Activated T-cell treated with anti-CD3 and anti-CD28 coated beads, Interleukin-2, amount 50 U/mL, for 24 hours (primary cell): Measurements from ENCODE around the gene RAP1GAP.

Source experiments
- DNase-seq: peaks from one replicate; pipeline ENCODE4 v3.0.0-alpha.2; 2020
- H3K27ac Mint-ChIP-seq: 2 replicates; pipeline ENCODE4 v1.8.0; 2020; ENCODE audit warnings: mild to moderate bottlenecking, mixed read lengths
- H3K27me3 Mint-ChIP-seq: 2 replicates; pipeline ENCODE4 v1.8.0; 2020; ENCODE audit warnings: mixed read lengths
- H3K36me3 Mint-ChIP-seq: 2 replicates; pipeline ENCODE4 v1.8.0; 2020; ENCODE audit warnings: low read depth, mixed read lengths
- H3K4me1 Mint-ChIP-seq: 2 replicates; pipeline ENCODE4 v1.8.0; 2020; ENCODE audit warnings: low read depth, mixed read lengths
- H3K4me3 Mint-ChIP-seq: 2 replicates; pipeline ENCODE4 v1.8.0; 2020; ENCODE audit warnings: mild to moderate bottlenecking, moderate library complexity, mixed read lengths
- H3K9me3 Mint-ChIP-seq: 2 replicates; pipeline ENCODE4 v1.8.0; 2020; ENCODE audit warnings: mixed read lengths

Gene RAP1GAP

DNA sequence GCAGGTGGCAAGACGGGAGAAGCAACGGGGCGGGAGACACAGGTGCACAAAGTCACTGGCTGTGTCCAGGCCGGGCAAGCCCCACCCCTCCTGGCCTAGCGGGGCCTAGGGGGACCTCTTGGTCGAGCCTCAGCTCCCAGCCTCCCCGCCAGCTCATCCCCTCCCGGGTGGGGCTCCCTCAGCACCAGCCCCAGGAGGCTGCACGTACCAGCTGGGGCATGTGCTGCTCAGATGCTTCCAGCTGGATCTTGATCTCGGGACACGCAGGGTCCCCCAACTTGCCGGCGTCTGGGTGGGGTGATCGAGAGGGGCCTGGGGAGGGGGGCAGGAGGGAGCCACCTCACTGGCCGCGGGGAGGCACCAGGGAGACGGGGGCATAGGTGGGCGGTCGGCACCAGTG, 71.4 kb downstream of the RAP1GAP start:
- H3K36me3 Mint-ChIP-seq = no peaks in the 10 kb centered on the region
- no peaks in the 10 kb centered on the region for H3K4me1 Mint-ChIP-seq

DNA sequence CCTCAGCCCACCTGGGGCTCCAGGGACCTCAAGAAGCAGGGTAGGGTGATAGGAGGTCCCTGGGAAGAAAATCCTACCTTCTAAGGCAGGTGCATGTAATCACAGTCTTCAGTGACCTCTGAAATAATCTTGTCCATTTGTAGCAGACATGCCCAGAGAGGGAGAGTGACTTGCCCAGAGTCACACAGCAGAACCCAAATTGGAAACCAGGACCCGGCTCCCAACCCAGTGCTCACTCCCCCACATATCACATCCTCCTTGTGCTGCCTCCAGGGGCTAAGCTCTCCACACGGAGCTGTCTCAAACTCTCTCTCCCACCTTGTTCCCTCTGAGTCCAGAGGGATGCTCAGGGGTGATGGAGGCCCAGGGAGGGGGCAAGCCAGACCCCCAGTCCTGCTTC, 72.5 kb downstream of the RAP1GAP start:
- Mint-ChIP-seq H3K36me3 (no peaks in the 10 kb centered on the region), H3K27ac (no peak overlapping the region), H3K4me1 (no peaks in the 10 kb centered on the region), H3K27me3 (peaks cover 13% of the 10 kb centered on the region), H3K9me3 (no peaks in the 10 kb centered on the region), H3K4me3 (no peak overlapping the region)
- no peak for DNase-seq

More for the DNA sequence above, 71.4 kb downstream of the RAP1GAP start:
- H3K27me3 Mint-ChIP-seq = peaks cover 8% of the 10 kb centered on the region
- H3K27ac Mint-ChIP-seq = no peak overlapping the region
- H3K4me3 Mint-ChIP-seq = no peak overlapping the region
- no peak for DNase-seq
- H3K9me3 Mint-ChIP-seq = no peaks in the 10 kb centered on the region

DNA sequence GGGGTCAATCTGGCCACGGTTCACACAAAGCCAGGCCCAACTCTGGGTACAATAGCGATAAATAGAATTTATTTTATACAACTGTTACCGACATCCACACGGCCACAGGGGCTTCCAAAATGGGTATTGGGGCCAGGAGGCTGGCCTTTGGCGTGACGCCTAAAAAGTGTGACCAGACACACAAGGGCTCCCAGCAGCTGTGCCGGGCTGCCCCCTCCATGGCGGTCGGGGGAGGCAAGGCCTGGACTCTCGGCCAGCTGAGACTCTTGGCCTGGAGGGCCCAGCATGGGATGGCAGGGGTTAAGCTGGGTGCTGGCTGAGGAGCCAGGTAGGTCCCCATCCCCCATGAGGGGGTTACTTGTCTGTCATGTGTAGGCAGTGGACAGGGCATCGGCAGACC, 73.0 kb downstream of the RAP1GAP start:
- DNase-seq = no peak
- no peak overlapping the region for H3K4me3 Mint-ChIP-seq
- no peaks in the 10 kb centered on the region for H3K36me3 Mint-ChIP-seq
- no peak overlapping the region for H3K27ac Mint-ChIP-seq
- H3K4me1 Mint-ChIP-seq = no peaks in the 10 kb centered on the region
- H3K9me3 Mint-ChIP-seq = no peaks in the 10 kb centered on the region
- H3K27me3 Mint-ChIP-seq = peaks cover 13% of the 10 kb centered on the region

- peaks cover 4% of the 10 kb centered on the region for H3K4me1 Mint-ChIP-seq
- peaks cover 17% of the 10 kb centered on the region for H3K27me3 Mint-ChIP-seq
- no peak overlapping the region for H3K4me3 Mint-ChIP-seq
- peak; percentile 70 for DNase-seq
- no peaks in the 10 kb centered on the region for H3K9me3 Mint-ChIP-seq
- H3K36me3 Mint-ChIP-seq = no peaks in the 10 kb centered on the region
- H3K27ac Mint-ChIP-seq = no peak overlapping the region
Observed at GRCh38 chr1:21594935-21595897, 73.9 kb downstream of the RAP1GAP start.

GRCh38 chr1:21594501-21594900, 74.7 kb downstream of the RAP1GAP start:
- H3K9me3 Mint-ChIP-seq = no peaks in the 10 kb centered on the region
- H3K27ac Mint-ChIP-seq = no peak overlapping the region
- DNase-seq = no peak
- H3K4me3 Mint-ChIP-seq = no peak overlapping the region
- no peaks in the 10 kb centered on the region for H3K36me3 Mint-ChIP-seq
- peaks cover 4% of the 10 kb centered on the region for H3K4me1 Mint-ChIP-seq
- H3K27me3 Mint-ChIP-seq = peaks cover 17% of the 10 kb centered on the region

DNA sequence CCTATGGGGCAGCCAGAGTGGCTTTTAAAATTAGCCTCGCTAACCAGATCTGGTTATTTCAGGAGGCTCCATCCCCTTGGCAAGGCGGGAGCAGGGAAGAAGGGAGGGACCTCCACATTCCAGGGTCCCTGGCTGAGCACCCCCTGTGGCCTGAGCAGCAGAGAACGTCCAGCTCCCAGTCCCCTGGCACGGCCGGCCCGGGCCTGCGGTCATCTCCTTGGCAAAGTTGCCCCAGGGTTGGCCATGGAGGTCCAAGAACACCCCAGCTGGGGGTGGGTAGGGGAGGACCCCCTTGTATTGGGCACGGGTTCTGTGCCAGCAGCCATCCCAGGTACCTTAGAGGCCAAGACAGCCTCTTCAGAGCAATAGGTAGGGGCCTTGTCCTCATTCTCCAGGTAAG, 75.9 kb downstream of the RAP1GAP start:
- no peak overlapping the region for H3K27ac Mint-ChIP-seq
- H3K27me3 Mint-ChIP-seq = peaks cover 23% of the 10 kb centered on the region
- H3K9me3 Mint-ChIP-seq = no peaks in the 10 kb centered on the region
- H3K36me3 Mint-ChIP-seq = no peaks in the 10 kb centered on the region
- H3K4me1 Mint-ChIP-seq = peaks cover 4% of the 10 kb centered on the region
- H3K4me3 Mint-ChIP-seq = no peak overlapping the region
- DNase-seq = no peak

DNA sequence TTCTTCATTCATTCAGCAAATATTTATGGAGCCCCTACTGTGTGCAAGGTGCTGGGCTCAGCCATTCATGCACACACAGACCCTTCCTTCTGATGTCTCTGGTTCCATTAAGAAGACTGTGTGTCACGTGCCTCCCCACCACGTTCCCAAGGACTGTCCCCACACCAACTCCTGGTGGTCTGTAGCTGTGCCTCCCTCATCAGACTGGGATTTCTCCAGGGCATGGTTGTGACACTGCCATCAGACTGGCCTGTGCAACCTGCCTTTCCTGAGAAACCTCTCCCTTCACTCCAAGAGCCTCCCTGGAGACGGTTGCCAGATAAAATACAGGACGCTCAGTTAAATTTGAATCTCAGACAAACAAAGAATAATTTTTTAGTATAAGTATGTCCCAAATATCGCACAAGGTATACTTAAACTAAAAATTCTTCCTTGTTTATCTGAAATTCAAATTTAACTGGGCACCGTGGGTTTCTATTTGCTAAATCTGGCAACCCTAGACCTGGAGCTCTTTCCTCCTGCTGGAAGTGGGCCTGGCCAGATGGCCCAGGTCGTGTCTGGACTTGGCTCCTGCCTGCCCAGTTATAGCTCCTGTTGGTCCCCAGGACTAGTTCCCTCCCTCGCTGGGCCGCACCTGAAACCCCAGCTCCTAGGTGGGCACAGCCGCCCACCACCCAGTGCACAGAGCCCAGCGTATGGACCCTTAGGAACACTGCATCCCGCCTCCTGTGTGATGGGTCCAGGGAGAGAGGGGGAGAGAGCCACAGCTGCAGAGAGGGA, 76.9 kb downstream of the RAP1GAP start:
- H3K27me3 Mint-ChIP-seq = peaks cover 28% of the 10 kb centered on the region
- H3K9me3 Mint-ChIP-seq = no peaks in the 10 kb centered on the region
- H3K4me1 Mint-ChIP-seq = peaks cover 4% of the 10 kb centered on the region
- no peaks in the 10 kb centered on the region for H3K36me3 Mint-ChIP-seq
- H3K4me3 Mint-ChIP-seq = no peak overlapping the region
- no peak overlapping the region for H3K27ac Mint-ChIP-seq
- DNase-seq = no peak

DNA sequence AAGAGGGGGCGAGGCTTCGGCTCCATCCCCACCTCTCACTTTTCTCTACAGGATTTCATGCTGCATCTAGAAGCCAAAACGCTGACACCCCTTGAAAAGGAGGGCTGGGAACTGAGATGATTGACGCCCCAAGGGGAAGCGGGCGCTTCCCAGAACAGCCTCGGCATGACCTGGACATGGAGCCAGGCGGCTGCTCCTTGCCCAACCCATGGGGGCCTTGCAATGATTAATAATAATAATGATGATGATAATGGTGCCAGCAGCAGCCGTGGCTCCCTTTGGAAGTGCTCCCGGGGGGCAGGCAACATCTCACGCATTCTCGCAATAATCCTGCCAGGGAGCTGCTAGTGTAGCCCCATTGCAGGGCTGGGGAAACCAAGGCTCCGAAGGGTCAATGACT, 78.2 kb downstream of the RAP1GAP start:
- Mint-ChIP-seq H3K4me1 (peaks cover 4% of the 10 kb centered on the region), H3K36me3 (no peaks in the 10 kb centered on the region), H3K4me3 (no peak overlapping the region), H3K9me3 (no peaks in the 10 kb centered on the region), H3K27me3 (peaks cover 33% of the 10 kb centered on the region), H3K27ac (no peak overlapping the region)
- DNase-seq = no peak

DNA sequence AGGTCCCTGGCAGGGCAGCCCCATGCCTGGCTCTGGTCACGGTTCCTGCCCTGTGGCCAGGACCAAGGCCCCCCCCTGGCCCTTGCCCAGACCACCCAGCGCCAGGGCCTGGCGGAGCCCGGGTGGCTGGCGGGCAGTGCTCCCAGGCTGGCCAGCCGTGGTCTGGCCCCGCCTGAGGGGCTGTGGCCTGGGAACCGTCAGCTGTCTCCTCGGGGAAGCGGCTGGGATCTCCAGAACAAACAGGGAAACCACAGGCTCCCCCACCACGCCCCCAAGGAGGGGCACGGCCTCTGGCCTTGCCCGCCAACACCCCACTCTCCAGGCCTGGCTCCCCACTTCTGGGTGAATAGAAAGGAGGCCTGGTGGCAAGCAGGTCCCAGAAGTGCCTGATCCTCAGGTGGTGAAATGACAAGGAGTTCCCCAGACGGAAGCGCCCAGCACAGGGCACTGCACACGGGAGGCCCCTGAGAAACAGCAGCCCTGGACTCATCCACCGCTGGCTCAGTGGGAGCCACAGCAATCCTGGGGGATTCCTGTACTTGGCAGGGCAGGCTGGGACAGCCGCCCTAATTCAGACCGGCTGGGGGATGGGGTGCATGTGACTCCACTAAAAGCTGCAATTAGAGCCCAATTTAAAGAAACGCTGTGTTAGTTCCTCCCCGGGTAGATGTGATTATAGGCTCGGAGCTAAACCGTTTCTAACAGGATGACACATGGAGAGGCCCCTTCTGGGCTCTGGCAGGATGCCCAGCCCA, 78.9 kb downstream of the RAP1GAP start:
- no peak for DNase-seq
- Mint-ChIP-seq H3K27ac (no peak overlapping the region), H3K27me3 (peaks cover 31% of the 10 kb centered on the region), H3K36me3 (no peaks in the 10 kb centered on the region), H3K9me3 (no peaks in the 10 kb centered on the region), H3K4me1 (peaks cover 4% of the 10 kb centered on the region), H3K4me3 (no peak overlapping the region)

GRCh38 chr1:21589618-21590017, 79.5 kb downstream of the RAP1GAP start:
- H3K27ac Mint-ChIP-seq = no peak overlapping the region
- H3K9me3 Mint-ChIP-seq = no peaks in the 10 kb centered on the region
- H3K36me3 Mint-ChIP-seq = no peaks in the 10 kb centered on the region
- H3K27me3 Mint-ChIP-seq = peaks cover 36% of the 10 kb centered on the region
- H3K4me3 Mint-ChIP-seq = no peak overlapping the region
- H3K4me1 Mint-ChIP-seq = peaks cover 4% of the 10 kb centered on the region
- no peak for DNase-seq

DNA sequence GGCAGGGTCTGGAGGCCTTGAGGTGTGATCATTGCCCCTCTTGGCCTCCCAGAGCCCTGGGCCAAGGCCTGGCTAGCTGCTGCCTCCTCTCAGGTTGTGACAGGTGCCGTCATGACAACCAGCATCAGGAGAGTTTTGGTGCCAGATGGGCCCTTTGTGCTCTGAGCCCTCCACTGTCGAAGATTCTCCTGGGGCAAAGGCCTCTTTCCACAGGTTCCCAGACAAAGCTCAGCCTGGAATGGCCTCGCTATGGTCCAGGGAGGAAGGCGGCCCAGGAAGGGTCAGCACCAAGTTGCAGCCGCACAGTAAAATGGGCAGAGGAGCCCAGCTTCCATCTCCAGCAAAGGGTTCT, 81.6 kb downstream of the RAP1GAP start:
- no peak for DNase-seq
- Mint-ChIP-seq H3K36me3 (no peaks in the 10 kb centered on the region), H3K27me3 (peaks cover 32% of the 10 kb centered on the region), H3K27ac (no peak overlapping the region), H3K4me1 (peaks cover 4% of the 10 kb centered on the region), H3K4me3 (no peak overlapping the region), H3K9me3 (no peaks in the 10 kb centered on the region)

DNA sequence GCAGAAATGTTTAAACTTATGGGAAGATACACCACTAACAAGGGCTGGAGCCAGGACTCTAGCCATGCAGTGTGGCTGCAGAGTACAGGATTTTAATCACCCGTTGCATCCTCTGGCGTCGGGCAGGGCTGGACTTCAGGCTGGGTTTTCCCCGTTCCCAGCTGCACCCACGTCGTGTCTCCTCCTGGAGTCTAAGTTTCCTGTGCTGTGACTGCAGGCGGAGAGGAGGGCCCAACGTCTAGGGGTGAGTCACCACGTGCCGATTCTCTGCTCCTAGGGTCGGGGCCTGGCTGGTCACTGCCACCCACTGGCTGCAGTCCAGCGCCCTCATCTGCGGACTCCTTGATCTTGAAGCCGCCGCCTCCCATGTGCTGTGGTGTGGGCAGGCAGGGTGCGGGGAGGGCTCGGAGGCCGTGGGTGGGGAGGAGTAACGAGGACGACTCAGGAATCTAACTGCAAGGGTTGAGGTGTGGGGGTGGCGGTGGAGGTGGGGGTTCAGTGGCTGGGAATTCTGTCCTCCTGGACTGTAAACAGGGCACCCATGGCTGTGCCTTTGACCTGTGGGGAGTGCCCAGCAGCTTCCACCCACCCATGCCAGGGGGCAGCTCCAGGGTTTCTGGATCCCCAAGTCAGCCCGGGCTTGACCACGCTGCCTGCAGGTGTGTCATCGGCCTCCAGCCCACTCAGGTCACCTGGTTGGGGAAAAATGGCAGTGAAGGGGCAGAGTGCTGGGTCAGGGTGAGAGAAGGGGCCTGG, 82.1 kb downstream of the RAP1GAP start:
- DNase-seq = no peak
- Mint-ChIP-seq H3K4me1 (peaks cover 4% of the 10 kb centered on the region), H3K9me3 (no peaks in the 10 kb centered on the region), H3K27ac (no peak overlapping the region), H3K27me3 (peaks cover 34% of the 10 kb centered on the region), H3K36me3 (no peaks in the 10 kb centered on the region), H3K4me3 (no peak overlapping the region)

DNA sequence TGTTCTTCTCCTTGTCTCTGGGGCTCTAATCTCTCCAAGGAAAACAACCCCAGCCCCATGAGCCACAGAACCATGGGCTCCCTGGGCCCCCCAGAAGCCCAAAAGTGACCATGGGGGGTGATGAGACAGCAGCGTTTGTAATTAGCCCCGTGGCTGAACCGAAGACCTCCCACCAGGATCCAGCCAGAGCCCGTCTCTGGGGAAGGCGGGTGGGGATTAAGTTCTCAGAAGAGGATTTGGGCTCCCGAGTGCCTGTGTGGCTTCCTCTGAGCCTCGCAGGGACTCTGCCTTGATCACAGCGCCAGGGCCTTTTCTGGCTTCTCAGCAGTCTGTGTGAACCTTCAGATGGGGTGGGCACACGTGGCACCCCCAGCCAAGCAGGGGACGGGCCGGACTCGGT, 82.9 kb downstream of the RAP1GAP start:
- no peak overlapping the region for H3K4me3 Mint-ChIP-seq
- no peak for DNase-seq
- peaks cover 4% of the 10 kb centered on the region for H3K4me1 Mint-ChIP-seq
- no peaks in the 10 kb centered on the region for H3K36me3 Mint-ChIP-seq
- no peak overlapping the region for H3K27ac Mint-ChIP-seq
- H3K9me3 Mint-ChIP-seq = no peaks in the 10 kb centered on the region
- peaks cover 31% of the 10 kb centered on the region for H3K27me3 Mint-ChIP-seq

GRCh38 chr1:21585037-21585436, 84.1 kb downstream of the RAP1GAP start:
- no peak overlapping the region for H3K27ac Mint-ChIP-seq
- no peaks in the 10 kb centered on the region for H3K9me3 Mint-ChIP-seq
- H3K27me3 Mint-ChIP-seq = peaks cover 28% of the 10 kb centered on the region
- no peaks in the 10 kb centered on the region for H3K36me3 Mint-ChIP-seq
- DNase-seq = no peak
- no peaks in the 10 kb centered on the region for H3K4me1 Mint-ChIP-seq
- no peak overlapping the region for H3K4me3 Mint-ChIP-seq
